PC-9 (cell line): ENCODE data around the gene SLC6A1.

Experiments used
- CTCF ChIP-seq: fragments of 200-600 bp; sonication (generic); conservative IDR thresholded peaks from 2 replicates; pipeline ENCODE4 v1.6.1; 2017; ENCODE audit warnings: mixed run types, antibody characterized with exemption, mild to moderate bottlenecking, moderate library complexity
- EZH2 ChIP-seq: fragments of 200-600 bp; sonication (generic); IDR thresholded peaks from 2 replicates; pipeline ENCODE4 v1.8.0; 2017; ENCODE audit warnings: antibody characterized with exemption, low read depth

GRCh38 chr3:10988991-10989484 is 3.5 kb upstream of the SLC6A1 start:
- TF ChIP-seq CTCF (no peak), EZH2 (no peak)
